Astrocyte of the spinal cord (primary cell): ENCODE measurements around the gene ARCN1.
A peak's percentile ranks its signal among the peaks of the same experiment; 100 is the strongest.

Experiments
- DNase-seq: peaks from one replicate; pipeline ENCODE4 v3.0.0; 2011; ENCODE audit warnings: low read depth, low spot score
- H3K4me3 ChIP-seq: 2 replicates; pipeline ENCODE4 v1.5.1; 2011; ENCODE audit warnings: low read depth, mild to moderate bottlenecking, low read length, moderate library complexity
- CTCF ChIP-seq: IDR thresholded peaks from 2 replicates; pipeline ENCODE4 v1.5.1; 2012; ENCODE audit warnings: low read depth, mild to moderate bottlenecking, low read length, inconsistent platforms
- in situ Hi-C: cut with HindIII; loops from 2 replicates; pipeline ENCODE4 v1.10.0; 2017; ENCODE audit warnings: low sequenced_read_pairs

ARCN1 gene

GRCh38 chr11:118615282-118615975 is 43.2 kb downstream of the ARCN1 start:
- TF ChIP-seq CTCF, result no peak
- H3K4me3 ChIP-seq, result no peak overlapping the region
- in situ Hi-C loops, result no loop called here
- no peak for DNase-seq

DNA sequence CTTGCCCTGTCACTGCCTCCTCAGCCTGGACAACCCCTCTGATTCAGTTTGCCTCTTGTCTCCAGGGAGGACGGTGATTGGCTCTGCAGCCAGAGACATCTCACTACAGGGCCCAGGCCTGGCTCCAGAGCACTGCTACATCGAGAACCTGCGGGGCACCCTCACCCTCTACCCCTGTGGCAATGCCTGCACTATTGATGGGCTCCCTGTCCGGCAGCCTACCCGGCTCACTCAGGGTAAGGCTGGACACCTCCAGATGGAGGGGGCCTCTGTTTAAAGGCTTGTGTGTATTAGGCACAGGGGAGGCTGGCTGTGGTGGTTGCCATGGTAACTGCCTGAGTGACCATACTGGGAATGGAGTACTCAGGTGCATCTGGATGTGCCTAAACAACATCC is 43.8 kb downstream of the ARCN1 start:
- no peak for DNase-seq
- no peak overlapping the region for H3K4me3 ChIP-seq
- no peak for TF ChIP-seq CTCF
- in situ Hi-C loops, result no loop called here

GRCh38 chr11:118618115-118618990 is 46.1 kb downstream of the ARCN1 start:
- no peak overlapping the region for H3K4me3 ChIP-seq

GRCh38 chr11:118618991-118619375 is 46.8 kb downstream of the ARCN1 start:
- DNase-seq, result peak; percentile 92
- no peak for TF ChIP-seq CTCF
- in situ Hi-C loops, result no loop called here
- H3K4me3 ChIP-seq, result no peak overlapping the region

More at GRCh38 chr11:118618115-118618990, 46.1 kb downstream of the ARCN1 start:
- peak; percentile 81 for DNase-seq
- in situ Hi-C loops, result no loop called here
- no peak for TF ChIP-seq CTCF

DNA sequence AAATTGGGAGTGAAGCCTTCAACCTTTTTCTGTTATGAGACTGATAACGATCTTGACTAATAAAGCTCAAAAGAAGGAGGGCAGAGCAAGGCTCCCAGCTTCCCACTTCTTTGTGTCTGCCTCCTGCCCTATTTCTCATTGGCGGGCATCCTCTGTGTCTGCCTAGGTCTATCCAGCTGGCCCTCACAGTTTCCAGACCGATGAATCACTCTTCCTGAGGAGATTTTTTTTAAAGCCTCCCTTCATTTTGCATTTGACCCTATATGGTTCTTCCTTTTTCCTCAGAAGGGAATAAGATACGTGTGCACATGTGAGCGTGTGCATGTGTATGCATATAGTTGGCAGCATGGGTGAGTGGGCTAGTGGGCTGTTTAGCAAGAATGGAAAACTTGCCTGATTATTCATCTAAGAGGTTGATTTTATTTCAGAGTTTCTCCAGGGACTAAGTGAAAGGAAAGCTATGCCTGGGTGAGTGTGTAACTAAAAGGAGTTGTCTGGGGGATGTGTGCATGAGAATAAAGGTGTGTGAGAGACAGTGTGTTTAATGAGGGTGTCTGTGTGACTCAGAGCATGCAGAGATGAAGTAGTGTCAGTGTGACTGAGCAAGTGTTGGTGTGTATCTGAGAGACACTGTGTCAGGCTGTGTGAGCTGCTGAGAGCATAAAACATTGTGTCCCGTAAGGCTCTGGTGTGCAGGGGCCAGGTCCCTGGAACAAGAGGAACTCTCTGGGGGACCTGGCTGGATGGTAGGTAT is 47.4 kb downstream of the ARCN1 start:
- peak; percentile 96 for DNase-seq
- in situ Hi-C loops, result no loop called here

More for the DNA sequence above, 47.4 kb downstream of the ARCN1 start:
- no peak for TF ChIP-seq CTCF
- no peak overlapping the region for H3K4me3 ChIP-seq
